Liver (tissue), 2 donors: ENCODE data around the gene CCR9.

Experiments
- CTCF ChIP-seq: fragments of 150-350 bp; IDR thresholded peaks from 2 replicates; pipeline ENCODE4 v1.5.1; 2017; ENCODE audit warnings: improper control_type of control experiment, low read depth, low read length; ENCODE audit not compliant: missing input control
- FOXA2 ChIP-seq: IDR thresholded peaks from 2 replicates; pipeline ENCODE4 v1.6.1; 2016; ENCODE audit warnings: antibody characterized with exemption
- REST ChIP-seq: IDR thresholded peaks from 2 replicates; pipeline ENCODE4 v1.6.1; 2016; ENCODE audit warnings: antibody characterized with exemption, mild to moderate bottlenecking
- donor health status: healthy.

DNA sequence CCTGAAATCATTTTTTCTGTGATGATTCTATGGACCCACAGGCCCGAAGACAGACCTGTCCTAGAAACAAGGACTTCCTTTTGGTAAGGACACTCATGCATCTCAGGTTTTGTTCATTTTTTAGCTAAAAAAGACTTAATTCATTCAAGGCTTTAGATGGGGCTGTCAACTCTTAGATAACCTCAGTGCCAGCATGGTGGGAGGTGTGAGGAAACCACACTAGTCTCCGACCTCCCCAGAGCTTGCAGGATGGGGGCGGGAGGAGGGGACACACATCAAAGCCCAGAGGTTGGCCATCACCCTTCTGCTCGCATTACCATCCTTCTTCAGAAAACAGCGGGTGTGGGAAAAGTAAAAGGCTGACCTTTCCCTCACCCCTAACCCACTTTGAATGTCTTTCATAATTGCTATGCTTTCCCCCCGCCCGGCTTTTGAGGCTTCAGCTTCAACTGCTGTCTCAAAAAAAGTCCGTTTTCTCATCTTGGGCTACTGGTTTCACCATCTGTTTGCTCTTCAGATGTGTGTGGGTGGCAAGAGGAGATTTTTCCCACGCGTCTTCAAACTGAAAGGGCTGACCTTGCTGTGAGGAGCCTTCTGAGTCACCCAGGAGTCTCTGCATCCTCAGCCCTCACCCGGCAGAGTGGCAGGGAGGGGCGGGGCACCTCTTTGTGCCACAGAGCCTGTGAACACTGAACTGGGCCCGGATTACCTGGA is 29.3 kb downstream of the CCR9 start:
- TF ChIP-seq CTCF (no peak), REST (no peak), FOXA2 (no peak)
